ENCODE results near the gene ASAP2.
A peak's percentile ranks its signal among the peaks of the same experiment; 100 is the strongest.

Gene ASAP2

GRCh38 chr2:9384521-9384920 lies 177.9 kb downstream of the ASAP2 start:
- no peak overlapping the region for H3K4me3 ChIP-seq (ENCODE audit: low read length)
- TF ChIP-seq CTCF (conservative IDR thresholded peaks at IDR 0.05; ENCODE audit: low read length) = no peak
- no peak for DNase-seq (ENCODE audit: low read depth)

DNA sequence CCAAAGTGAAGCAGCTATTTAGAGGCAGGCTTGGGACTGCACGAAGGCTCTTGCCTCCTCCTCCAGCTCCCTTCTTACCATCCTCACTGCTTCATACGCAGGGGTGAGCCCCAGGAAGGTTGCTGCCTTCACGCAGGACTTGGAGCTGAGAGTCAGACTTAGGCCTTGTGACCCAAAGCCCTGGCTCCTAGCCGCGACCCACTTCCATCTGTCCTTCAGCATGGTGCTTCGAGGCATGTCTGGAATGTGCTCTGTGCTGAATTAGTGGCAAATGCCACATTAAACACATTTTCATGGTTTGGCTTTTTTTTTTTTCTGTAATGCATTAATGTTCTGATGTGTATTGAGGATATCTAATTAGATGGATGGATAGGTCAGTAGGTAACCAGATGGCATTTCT lies 179.2 kb downstream of the ASAP2 start:
- DNase-seq (ENCODE audit: low read depth) = peak; percentile 73
- TF ChIP-seq CTCF (conservative IDR thresholded peaks at IDR 0.05; ENCODE audit: low read length) = no peak
- H3K4me3 ChIP-seq (ENCODE audit: low read length) = no peak overlapping the region

DNA sequence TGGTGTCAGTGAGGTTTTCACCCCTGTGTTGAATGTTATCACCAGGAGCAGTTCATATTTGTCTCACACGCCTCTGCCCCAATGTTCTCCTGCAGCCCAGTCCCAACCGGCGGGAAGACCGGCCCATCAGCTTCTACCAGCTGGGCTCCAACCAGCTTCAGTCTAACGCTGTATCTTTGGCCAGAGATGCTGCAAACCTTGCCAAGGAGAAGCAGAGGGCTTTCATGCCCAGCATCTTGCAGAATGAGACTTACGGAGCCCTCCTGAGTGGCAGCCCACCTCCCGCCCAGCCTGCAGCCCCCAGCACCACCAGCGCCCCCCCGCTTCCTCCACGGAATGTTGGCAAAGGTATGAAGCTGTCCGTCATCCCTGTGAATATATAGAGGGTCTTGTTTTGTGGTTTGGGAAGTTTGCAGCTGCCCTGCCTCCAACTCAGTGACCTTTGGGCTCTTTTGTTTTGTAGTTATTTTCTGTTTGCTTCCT lies 181.6 kb downstream of the ASAP2 start:
- no peak for TF ChIP-seq CTCF (conservative IDR thresholded peaks at IDR 0.05; ENCODE audit: low read length)
- no peak overlapping the region for H3K4me3 ChIP-seq (ENCODE audit: low read length)
- no peak for DNase-seq (ENCODE audit: low read depth)

- no peak for DNase-seq (ENCODE audit: low read depth)
- no peak overlapping the region for H3K4me3 ChIP-seq (ENCODE audit: low read length)
- TF ChIP-seq CTCF (conservative IDR thresholded peaks at IDR 0.05; ENCODE audit: low read length) = no peak
Measured at GRCh38 chr2:9388950-9389911, 182.6 kb downstream of the ASAP2 start.

DNA sequence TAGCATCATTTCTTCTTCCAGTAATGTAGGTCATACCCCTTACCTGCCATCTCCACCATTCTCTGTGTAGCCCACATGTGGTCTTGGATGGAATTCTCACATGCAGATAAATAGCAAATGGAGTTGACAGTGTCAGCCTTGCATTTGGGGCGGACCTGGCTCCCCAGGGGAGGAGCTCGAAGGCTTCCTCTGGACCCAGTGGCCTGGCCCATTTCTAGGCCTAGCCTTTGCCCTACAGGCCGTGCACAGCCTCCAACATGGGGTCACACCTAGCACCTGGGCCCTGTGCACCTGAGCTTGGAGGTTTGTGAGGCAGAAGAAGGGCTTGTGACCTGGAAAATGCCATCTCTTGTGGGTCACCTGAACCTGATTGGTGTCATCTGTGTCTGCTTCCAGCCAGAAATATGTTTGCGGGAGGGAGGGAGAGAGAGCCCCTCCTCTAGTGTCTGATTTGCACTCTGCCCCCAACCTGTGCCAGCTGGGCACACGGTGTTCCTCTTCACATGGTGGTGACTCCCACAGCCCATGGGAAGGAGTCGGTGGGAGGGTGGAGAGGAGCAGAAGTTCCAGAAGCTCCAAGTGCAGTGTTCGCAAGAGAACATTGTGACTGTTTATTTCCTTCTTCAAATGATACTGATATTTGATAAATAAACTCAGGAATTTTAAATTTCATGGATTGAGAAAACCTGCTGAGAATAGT lies 183.7 kb downstream of the ASAP2 start:
- no peak overlapping the region for H3K4me3 ChIP-seq (ENCODE audit: low read length)
- no peak for TF ChIP-seq CTCF (conservative IDR thresholded peaks at IDR 0.05; ENCODE audit: low read length)
- no peak for DNase-seq (ENCODE audit: low read depth)

DNA sequence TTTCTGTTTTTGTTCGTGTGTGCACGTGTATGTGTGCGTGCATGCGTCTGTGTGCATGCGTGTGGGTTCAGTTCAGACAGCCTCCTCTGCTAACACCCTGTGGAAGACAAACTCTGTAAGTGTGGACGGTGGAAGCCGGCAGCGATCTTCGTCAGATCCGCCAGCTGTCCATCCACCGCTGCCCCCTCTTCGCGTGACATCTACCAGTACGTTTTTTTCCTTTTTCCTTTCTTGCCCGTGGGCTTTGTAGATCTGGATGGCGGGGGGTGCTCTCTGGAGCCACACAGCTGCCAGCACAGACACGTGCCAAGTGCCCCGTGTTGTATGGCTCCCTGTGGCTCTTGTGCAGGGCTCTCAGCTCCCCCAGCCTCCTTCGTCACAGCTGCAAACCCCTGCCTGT lies 184.4 kb downstream of the ASAP2 start:
- no peak for DNase-seq (ENCODE audit: low read depth)
- H3K4me3 ChIP-seq (ENCODE audit: low read length) = no peak overlapping the region
- TF ChIP-seq CTCF (conservative IDR thresholded peaks at IDR 0.05; ENCODE audit: low read length) = no peak

Measured in AG10803 (cell line).